HG02970 (cell line): ENCODE data around the gene COL4A2.
"Not testable (repeated sequence)": the region's sequence is repeated elsewhere in the genome, so short reads cannot be mapped to it uniquely, and the experiment has no call there.

Source experiments
- ATAC-seq: cut with Tn5 transposase; IDR thresholded peaks from one replicate; pipeline ENCODE4 v1.9.1; 2021; ENCODE audit warnings: mild to moderate bottlenecking, moderate library complexity, moderate number of reproducible peaks; ENCODE audit not compliant: unreplicated experiment, low FRiP score

The COL4A2 gene

DNA sequence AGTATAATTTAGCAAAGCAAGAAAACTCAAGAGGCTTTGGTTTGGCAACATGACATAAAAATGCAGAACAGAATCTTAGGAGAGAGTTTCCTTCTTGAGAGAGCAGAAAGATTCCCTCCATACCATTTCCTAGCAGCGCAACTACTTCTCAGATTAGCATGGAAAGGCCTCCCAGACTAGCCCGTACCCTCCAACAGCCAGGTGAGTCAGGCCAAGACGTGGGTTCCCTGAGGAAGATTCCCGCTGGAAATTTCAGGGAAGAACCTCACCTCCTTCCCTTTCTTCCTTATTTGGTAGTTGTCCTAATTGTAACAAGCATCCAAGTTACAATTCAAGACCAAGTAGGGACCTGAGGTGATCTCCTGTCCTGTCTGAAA is 12.3 kb downstream of the COL4A2 start:
- no peak for ATAC-seq

DNA sequence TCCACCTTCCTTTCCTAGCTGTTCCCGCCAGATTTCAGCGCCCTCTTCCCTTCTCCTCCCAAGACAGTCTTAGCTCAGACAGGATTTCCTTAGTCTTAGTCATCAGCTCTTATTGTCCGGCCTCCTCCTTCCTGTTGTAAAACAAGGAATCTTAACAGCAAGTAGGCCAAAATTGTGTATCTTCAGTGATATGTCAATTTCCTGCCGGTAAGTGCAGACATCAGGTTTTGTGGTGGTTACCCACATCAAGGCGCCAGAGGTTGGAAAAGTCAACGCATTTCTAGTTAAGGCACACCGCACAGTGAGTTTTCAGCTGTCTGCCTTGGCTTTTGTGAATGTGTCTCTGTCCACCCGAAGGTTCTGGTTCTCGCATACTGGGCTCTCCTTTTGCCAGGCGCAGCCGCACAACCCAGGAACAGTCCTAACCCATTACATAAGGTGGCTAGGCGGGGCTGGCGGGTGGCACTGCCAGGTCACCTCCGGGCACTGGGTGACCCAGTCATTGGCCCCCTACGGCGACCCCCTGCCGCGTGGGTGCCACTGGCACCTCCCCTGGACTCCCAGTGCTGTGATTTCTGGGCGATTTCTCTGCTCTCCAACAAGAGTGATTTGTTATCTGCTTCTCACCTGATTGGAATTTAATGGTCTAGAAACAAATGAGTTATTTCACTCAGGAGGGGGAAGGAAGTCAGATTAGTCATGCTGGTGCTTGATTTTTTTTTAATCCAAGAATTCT is 12.9 kb downstream of the COL4A2 start:
- ATAC-seq = no peak

DNA sequence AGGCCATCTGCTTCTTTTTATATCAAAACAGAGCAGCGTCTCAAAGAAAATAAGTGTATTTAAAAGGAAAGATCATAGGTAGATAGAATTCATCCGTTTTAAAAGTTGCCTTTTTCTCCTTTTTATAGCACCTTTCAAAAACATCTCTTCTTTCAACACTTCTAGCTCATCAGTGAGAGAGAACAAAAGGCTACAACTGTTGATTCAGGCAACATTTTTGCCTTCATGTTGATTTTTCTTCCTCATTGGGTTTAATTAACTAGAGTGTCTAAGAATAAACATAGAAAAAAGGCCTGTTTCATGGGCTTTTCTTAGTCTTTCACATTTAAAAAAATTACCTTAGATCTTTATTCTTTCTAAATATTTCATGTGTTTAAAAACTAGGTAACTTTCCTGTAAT is 13.6 kb downstream of the COL4A2 start:
- no peak for ATAC-seq

DNA sequence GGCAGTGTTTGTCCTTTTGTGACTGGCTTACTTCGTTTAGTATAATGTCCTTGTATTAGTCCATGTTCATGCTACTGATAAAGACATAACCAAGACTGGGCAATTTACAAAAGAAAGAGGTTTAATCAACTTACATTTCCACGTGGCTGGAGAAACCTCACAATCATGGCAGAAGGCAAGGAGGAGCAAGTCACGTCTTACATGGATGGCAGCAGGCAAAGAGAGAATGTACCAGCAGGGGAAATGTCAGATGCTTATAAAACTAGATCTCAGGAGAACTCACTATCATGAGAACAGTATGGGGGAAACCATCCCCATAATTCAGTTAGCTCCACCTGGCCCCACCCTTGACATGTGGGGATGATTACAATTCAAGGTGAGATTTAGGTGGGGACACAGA is 14.5 kb downstream of the COL4A2 start:
- ATAC-seq = not testable (repeated sequence)

DNA sequence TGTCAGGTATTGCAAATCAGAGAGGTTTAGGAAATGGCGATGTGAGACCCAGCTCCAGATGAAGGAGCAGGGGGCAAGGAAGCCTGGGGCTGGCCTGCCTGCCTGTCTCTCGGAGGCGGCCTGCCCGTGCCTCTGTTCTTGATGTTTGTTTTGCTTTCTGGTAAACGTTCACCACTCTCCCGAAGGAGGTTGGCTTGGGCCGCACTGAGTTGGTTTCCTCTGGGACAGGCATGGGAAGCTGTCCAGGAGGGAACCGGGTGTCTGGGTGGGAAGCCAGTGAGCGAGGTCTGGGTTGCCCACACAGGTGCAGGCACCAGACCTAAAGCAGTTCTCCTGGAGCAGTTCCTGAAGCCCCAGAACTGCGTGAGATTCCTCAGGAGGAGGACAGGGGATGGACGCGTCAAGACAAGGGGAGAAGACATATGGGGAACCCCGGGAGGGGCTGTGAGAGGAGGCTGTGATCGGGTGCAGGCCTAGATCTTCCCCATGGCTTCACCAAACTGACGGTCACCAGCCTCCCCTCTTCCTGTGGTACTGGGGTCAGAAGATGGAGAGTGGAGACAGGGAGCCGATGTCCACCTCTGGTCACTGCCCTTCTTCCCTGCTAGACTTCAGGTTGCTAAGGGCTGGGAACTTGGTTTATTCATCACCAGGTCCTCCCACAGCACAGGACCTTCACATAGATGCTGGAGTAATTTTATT is 15.2 kb downstream of the COL4A2 start:
- no peak for ATAC-seq

DNA sequence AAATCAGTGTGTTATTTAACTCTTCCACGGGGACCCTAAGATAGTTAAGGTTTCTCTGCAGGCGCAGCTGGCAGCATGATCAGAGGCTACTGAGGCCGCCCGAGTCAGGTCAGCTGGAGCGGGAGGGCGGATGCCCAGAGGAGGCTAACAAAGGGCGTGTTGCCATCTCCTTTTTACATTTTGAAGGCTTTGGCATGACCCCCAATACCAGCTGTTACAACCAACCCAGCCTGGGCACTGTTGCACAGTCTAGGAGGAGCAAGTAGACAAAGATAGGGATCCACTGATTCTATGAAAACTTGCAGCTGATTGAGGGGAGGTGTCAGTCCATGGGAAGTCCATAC is 15.7 kb downstream of the COL4A2 start:
- no peak for ATAC-seq

DNA sequence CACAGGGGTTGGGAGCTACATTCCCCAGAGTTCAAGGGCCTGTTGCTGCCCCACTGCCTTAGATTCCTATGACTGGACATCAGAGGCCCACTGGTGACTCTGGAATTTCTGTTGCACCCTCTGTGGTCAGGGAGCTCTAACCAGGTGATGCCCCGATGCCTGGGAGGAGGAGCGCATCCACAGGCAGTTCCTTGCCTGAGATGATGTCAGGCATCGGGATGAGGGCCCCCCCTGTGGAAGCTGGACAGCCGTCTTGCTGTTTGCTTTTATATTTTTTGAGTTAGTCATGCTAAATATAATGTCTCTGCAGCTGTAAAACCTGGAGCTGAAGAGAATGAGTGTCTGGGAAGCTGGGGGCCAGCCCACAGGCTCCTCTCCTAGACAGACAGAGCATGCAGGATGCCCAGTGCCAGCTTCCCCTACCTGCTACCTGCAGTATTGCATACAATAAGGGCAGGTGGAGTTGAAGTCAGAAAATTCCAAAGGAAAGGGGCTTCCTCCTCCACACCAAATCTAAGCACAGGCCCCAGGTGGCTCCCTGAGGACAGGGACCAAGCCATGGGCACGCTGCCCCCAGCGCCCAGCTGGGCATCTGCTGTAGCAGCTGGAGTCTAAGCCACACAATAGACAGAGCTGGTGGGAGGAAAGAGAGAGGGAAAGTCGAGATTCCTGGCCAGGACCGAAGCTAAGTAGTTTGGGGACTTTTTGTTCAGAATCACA is 16.2 kb downstream of the COL4A2 start:
- ATAC-seq = no peak

DNA sequence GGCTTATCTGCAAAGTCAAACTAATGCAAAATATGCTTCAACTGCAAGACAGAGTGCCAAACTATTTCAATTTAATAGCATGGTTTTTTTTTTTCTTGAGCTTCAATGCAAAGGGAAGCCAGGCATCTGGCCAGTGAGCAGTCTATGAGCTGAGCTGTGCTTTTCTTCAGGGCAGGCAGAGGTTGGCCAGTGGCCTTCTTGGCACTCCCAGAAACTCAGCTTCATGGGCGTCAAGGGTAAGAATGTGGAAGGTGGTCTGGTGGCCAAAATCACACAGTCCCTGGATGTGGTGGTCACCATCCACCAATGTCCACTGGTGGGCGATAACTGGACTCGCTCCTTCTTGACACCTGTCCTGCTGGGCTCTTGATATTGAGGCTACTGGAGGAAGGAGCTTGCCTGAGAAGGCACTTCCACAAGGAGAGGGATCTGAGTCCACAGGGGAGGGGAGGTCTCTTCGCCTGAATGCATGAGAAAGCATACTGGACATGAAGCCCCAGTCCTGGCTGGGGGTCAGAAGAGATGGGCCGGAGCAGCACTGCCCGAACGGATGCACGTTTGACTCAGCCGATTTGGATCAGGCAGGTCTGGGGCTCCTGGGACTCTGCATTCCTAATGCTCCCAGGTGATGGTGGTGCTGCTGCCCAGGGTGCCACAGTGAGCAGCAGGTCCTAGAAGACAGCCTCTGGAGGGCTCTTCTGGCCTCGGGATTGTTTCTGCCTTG is 17.1 kb downstream of the COL4A2 start:
- no peak for ATAC-seq

DNA sequence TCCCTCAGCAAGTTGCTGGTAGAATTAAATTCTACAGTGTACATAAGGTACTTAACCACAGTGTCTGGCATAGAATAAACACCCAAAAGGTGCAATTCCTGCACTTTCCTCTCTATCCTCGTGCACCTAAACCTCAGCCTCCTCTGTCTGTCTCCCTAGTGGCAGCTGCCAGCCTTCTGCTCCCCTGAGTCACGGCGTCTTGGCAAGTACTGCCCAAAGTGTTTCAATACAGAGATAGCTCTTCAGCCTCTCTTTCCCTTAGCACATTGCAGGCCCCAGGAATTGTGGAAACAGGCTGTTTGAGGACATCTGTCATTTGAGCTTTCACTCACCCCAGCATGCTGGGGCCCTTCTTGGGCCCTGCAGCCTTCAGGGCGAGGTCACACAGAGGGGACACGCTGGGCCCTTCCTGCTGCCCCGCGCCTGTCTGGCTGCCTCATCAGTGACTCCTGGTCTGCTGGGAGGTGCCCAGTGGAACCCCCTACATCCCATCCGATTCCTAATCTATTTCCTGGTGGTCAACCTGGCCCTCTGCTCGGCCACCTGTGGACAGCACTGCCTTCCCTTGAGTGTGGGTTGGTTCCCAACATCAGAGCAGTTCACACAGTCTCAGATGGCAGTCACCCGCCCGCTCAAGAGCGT is 19.3 kb downstream of the COL4A2 start:
- ATAC-seq = no peak

DNA sequence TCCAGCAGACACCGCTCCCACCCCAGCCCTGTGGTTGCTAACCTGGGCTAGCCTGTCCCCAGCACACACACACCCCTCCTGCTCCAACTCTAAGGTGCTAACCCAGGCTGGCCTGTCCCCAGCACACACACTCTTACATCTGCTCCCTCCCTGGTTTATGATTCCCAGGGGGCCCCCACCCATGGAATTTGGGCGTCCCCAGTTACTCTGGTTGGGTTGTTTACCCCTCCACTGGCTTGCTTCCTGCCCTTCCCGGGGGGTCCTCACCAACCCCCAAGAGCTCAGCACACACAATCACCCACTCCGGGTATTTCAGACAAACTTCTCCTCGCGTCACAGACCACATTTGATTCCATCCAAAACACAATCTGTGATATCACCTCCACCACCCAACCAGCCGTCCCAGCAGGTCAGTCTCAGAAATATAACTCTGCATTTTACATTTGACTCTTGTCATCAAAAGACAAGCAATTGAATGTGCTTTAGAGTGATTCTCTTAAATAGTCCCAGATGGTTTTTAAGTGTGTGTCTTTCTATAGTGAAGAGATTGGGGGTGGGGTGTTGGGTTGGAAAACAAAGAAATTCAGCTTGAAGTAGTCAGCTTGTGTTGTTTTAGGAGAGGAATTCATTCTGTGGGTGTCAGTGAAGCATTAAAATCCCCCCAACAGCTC is 20.1 kb downstream of the COL4A2 start:
- no peak for ATAC-seq

DNA sequence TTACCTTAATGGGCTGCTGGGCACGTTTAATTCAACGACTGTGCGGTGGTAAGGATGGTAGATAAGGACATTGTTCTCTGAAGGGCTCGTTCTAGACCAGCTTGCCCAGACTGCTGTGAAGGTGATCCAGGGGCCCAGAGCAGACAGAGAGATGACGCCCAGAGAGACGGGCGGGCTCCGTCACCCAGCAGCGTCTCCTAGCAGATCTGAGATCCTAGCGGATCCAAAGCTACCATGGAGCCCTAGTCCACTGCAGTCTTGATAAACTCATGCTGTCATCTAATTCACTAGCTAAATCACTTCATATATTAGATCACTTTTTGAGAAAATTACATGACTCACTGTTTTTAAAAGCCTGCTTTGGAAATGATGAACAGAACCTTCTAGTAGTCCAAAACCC is 21.5 kb downstream of the COL4A2 start:
- no peak for ATAC-seq

DNA sequence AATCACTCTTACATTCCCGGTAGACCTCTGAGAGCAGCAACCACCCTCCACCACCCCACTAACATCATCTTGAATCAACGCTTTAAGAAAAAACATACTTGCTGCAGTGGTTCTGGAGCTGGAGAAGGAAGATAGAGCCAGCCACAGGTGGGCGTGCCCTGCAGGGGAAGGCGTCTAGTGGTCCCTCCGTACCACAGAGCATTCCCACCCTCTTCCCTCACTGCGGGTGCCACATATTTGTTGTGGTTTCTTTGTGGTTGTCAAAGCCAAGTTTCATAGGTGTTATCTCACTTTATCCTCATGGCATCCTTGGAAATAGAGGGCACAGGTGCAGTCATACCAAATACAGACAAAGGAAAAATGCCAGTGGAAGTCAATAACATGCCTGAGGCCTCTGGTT is 22.2 kb downstream of the COL4A2 start:
- ATAC-seq = no peak

DNA sequence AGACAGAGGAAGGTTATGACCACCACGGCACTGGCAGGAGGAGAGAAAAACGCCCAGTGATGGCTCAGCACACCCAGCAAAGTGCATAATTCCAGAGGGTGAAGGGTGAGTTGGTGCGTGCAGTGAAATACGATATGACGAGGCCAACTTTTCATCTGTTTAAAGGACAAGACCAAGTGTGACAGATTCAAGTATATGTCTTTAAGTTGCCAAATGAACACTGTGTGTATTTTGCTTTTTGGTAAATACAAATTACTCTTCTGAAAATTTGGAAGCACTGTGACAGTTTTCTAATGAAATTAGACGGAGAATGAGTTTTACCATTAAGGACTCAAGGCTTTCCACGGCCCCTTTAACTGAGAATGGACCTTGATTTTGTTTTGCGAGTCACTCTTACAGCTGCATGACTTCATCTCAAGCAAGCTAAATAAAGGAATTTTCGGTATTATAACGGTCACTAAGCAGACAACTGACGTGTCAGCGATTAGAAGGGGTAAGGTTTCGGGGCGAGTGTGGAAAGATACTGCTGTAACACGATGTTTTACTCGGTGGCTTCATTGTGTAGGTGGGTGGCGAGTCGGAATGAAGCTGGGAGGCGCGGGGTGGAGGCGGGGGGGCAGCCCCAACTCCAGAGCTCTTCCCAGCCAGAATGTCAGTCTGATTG is 22.8 kb downstream of the COL4A2 start:
- ATAC-seq = no peak

DNA sequence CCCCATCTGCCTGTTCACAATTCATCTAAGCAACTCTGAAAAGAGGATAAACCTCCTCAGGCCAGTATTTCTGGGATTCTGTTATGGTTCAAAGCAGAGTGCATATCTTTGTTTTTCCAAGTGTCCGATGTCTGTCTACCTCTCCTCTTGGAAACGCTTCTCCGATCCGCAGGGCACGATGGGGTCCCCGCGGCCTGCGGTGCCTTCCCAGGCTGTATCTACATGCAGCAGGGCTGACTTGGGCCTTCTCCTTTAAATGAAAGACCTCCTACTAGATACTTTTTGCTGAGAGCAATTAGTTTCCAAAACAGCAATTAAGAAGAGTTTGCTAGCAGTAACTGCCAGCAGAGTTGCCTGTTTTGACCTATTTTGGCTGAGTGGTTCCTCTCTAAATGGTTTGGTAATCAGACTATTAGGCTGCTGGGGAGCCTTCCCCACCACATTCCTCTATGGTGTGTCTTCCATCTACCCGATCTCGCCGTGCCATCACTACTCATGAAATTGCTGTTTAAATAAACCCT is 23.5 kb downstream of the COL4A2 start:
- ATAC-seq = no peak

DNA sequence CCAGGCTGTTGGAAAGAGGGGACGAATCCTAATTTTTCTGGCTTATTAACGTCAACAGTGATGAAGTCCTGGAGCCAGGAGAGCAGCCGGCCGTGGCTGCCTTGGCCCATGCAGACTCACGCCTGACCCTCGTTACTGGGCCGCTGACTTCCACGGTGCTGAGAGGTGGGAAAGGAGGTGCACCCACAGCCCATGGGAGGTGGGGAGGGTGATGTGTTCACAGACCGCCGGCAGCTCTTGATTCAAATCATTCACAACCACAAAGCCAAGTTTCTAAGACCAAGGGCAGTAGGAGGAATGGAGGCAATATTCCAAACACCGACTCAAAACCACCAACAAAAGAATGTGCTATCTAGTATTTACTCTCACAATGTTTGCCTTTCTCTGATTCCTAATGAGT is 24.3 kb downstream of the COL4A2 start:
- ATAC-seq = no peak

DNA sequence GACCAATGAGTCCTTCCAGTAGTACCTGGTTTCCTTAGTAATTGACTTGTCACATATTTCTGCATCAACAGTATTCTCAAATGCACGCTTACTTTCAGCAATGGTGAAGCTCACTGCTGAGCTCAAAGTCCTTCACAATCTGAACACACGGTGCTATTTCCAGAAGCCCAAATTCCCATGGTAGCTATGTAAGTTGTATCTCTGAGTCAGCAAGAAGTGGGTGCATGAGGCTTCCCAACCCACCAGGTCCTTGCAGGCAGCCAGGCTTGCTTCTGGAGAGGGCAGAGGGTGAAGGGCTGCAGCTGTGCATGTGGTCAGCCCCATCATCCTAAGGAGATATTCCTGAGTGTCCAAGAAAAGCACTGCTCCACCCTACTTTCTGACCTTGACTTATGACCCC is 25.7 kb downstream of the COL4A2 start:
- no peak for ATAC-seq

DNA sequence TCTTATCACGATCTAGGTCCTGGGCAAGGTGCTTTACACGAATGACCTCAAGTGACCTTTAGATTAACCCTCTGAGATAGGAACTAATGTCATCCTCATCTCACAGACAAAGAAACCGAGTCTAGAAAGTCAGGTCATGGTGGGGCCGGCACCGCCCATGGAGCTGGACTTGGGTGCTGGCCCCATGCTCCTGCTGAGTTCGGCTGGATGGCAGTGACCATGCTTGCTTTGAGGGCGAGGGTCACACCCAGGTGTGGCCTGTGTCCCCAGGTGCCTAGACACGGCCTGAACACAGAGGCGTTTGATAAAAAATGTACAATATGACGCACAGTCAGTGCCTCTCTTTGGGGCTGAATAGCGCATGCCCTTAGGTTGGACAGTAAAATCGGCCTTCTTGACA is 26.8 kb downstream of the COL4A2 start:
- ATAC-seq = no peak

DNA sequence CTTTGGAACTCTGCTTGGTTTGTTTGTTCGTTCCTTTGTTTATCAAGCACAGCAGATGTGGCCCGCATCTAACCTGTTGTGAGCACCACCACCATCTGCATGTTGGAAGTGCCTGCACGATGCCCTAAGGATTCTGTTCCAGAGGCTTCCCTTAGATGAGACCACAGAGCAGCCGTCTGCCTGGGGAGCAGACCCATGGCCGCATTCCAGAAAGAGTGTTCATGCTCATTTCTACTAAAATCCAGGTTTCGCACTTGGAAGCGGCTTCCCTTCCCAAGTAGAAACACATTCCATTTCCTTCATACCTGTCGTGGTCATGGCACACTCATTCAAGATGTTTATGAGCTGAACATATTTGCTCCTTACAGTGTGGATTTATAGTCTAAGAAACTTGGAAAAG is 27.2 kb downstream of the COL4A2 start:
- ATAC-seq = no peak

DNA sequence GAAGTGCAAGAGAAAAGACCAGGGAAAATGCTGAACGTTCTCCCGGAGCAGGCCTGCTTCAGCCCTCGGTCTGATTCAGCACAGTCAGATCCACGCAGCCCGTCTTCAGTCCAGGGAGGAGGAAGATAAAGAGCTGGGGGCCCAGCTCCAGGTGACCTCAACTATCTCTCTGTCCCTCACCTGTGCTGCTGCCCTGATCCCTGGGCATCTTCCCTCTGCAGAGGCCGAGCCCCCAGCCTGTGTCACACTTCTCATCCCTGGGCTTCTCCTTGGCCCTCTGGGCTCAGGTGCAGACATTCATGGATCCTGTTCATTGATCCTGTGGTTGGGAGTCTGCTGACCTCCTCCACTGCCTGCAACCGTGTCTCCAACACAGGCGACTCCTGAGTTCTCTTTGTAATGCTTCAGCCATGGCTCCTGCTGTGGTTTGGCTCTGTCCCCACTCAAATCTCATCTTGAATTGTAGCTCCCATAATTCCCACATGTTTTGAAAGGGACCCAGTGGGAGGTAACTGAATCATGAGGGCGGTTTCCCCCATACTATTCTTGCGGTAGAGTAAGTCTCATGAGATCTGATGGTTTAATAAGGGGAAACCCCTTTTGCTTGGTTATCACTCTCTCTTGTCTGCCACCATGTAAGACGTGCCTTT is 27.9 kb downstream of the COL4A2 start:
- no peak for ATAC-seq
